A549 treated with Mapracorat at 1 μM for 4 hours (cell line): Measurements from ENCODE around the gene HIP1R. TPM values are rescaled to one million over a fixed set of nuclear protein-coding genes. Genes with fewer than 3 reads are reported as not detected.

Experiments
- total RNA-seq: library from RNA; stranded (reverse); fragments of 200-300 nt; extraction: Qiagen RNA extraction; gene quantifications from 5 replicates; pipeline ENCODE4 v1.2.3, GENCODE V29; 2022

Gene HIP1R
- 20.7 to 28.2 TPM (median 26.3 TPM) in 5 replicates for total RNA-seq

GRCh38 chr12:122834921-122835749, at the start of gene HIP1R:
Gene HIP1R, plus strand, starts transcription at chr12:122835457. Its CDS starts 94 bp downstream, at chr12:122835551.

DNA sequence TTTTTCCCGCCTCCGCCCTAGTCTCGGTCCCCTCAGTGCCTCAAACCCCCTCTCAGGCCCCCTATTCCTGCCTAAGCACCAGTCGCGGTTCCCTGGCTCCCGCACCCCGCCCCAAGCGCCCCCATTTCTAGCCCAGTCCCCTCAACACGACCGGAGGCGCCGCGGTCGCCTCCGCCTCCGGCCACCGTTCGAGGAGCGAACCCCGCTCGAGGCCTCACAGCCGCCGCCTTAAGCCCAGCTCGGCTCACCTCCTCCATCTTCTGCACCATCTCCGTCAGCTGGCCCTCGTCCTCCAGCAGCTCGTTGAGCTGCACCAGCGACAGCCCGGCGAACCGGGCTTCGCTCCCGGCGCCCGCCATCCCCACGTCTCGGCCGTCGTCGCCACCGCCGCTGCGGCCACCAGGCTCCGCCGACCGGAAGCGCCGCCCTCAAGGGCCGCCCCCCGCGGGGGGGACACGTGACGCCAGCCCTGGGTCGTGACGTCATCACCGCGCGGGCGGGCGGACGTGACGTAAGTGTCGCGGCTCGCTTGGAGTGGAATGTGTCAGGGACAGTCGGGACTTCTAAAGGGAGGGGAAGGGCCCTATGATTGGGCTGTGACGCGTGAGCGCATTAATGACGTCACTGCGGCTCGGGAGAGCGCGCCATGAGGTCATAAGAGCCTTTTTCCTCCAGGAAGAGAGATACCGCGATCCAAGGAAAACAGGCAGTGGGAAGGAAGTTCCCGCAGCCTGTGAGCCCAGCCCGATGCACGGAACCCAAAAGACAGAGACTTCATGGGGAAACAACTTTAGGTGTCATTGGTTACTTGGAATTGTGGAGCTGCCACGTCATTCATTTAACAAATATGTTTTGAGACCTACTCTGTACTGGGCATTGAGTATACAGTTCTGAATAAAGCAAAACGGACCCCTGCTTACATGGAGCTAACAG, 60.7 kb downstream of the HIP1R start, which contains the start of gene VPS37B:
Gene VPS37B, minus strand, starts transcription at position 421 of the 933 bp plus-strand sequence. Its CDS starts 62 bp downstream, at position 359.

Other genes with a start within 250 kb of the HIP1R start
- 0.07 to 0.11 TPM (median 0.09 TPM) in 4 of 5 replicates, not detected in the other for gene HCAR2, start 132.1 kb upstream of the HIP1R start, total RNA-seq
- gene HCAR3, start 118.6 kb upstream of the HIP1R start, total RNA-seq: 0.15 TPM in 1 of 5 replicates, not detected in the others
- 0.02 to 0.06 TPM (median 0.05 TPM) in 3 of 5 replicates, not detected in the others for gene HCAR1, start 104.6 kb upstream of the HIP1R start, total RNA-seq
- gene DENR, start 82.6 kb upstream of the HIP1R start, total RNA-seq: 50.2 to 58.0 TPM (median 54.6 TPM) in 5 replicates
- 0.06 to 0.07 TPM in 2 of 5 replicates, not detected in the others for gene CCDC62, start 60.9 kb upstream of the HIP1R start, total RNA-seq
- gene VPS37B, start 60.7 kb downstream of the HIP1R start, total RNA-seq: 26.6 to 31.8 TPM (median 29.3 TPM) in 5 replicates
- 10.2 to 12.8 TPM (median 11.7 TPM) in 5 replicates for gene ABCB9, start 131.0 kb downstream of the HIP1R start, total RNA-seq
- gene OGFOD2, start 139.8 kb downstream of the HIP1R start, total RNA-seq: 11.0 to 19.9 TPM (median 19.4 TPM) in 5 replicates
- 207 to 258 TPM (median 250 TPM) in 5 replicates for gene ARL6IP4, start 145.2 kb downstream of the HIP1R start, total RNA-seq